ENCODE measurements around the gene ZNF487. TPM values are rescaled to one million over a fixed set of nuclear protein-coding genes. Genes with fewer than 3 reads are reported as not detected.
"Not testable (repeated sequence)": the region's sequence is repeated elsewhere in the genome, so short reads cannot be mapped to it uniquely, and the experiment has no call there.

The ZNF487 gene
- 10 to 100 TPM; 10.7 to 14.9 (median 11.5) TPM for polyA plus RNA-seq (ENCODE audit: insufficient read length in 4 of 4)

GRCh38 chr10:43436291-43437140, at the start of gene ZNF487:
TSS of gene ZNF487 (plus strand) at chr10:43437111. CDS start at chr10:43475814, 38,703 bp downstream.
- DNase-seq (ENCODE audit: low read depth in 4 of 4, low spot score in 2 of 4): peak; percentile 83 to 87 (median 85)

GRCh38 chr10:43387678-43388032, 49.3 kb upstream of the ZNF487 start:
- DNase-seq (ENCODE audit: low read depth in 4 of 4, low spot score in 2 of 4): no peak

- DNase-seq (ENCODE audit: low read depth in 4 of 4, low spot score in 2 of 4): no peak
Observed at GRCh38 chr10:43389867-43390266, 47.0 kb upstream of the ZNF487 start.

- no peak for DNase-seq (ENCODE audit: low read depth in 4 of 4, low spot score in 2 of 4)
Observed at GRCh38 chr10:43390333-43390732, 46.6 kb upstream of the ZNF487 start.

- DNase-seq (ENCODE audit: low read depth in 4 of 4, low spot score in 2 of 4): no peak
Observed at GRCh38 chr10:43390759-43391158, 46.2 kb upstream of the ZNF487 start.

GRCh38 chr10:43391496-43391895, 45.4 kb upstream of the ZNF487 start:
- no peak for DNase-seq (ENCODE audit: low read depth in 4 of 4, low spot score in 2 of 4)

- no peak for DNase-seq (ENCODE audit: low read depth in 4 of 4, low spot score in 2 of 4)
Observed at GRCh38 chr10:43392748-43393147, 44.2 kb upstream of the ZNF487 start.

- DNase-seq (ENCODE audit: low read depth in 4 of 4, low spot score in 2 of 4): not testable (repeated sequence)
Observed at GRCh38 chr10:43393186-43393585, 43.7 kb upstream of the ZNF487 start.

GRCh38 chr10:43393606-43394360, 43.1 kb upstream of the ZNF487 start:
- DNase-seq (ENCODE audit: low read depth in 4 of 4, low spot score in 2 of 4): no peak

- no peak for DNase-seq (ENCODE audit: low read depth in 4 of 4, low spot score in 2 of 4)
Observed at GRCh38 chr10:43394868-43395267, 42.0 kb upstream of the ZNF487 start.

GRCh38 chr10:43395571-43396060, 41.3 kb upstream of the ZNF487 start:
- DNase-seq (ENCODE audit: low read depth in 4 of 4, low spot score in 2 of 4): peak in 1 of 4 donors; percentile 34

- peak in 2 of 4 donors; percentile 41 to 57 for DNase-seq (ENCODE audit: low read depth in 4 of 4, low spot score in 2 of 4)
Observed at GRCh38 chr10:43396061-43396927, 40.6 kb upstream of the ZNF487 start.

GRCh38 chr10:43396928-43397624, 39.8 kb upstream of the ZNF487 start:
- DNase-seq (ENCODE audit: low read depth in 4 of 4, low spot score in 2 of 4): peak in 2 of 4 donors; percentile 45 to 68

- no peak for DNase-seq (ENCODE audit: low read depth in 4 of 4, low spot score in 2 of 4)
Observed at GRCh38 chr10:43398939-43399319, 38.0 kb upstream of the ZNF487 start.

GRCh38 chr10:43399320-43400310, 37.3 kb upstream of the ZNF487 start:
- no peak for DNase-seq (ENCODE audit: low read depth in 4 of 4, low spot score in 2 of 4)

- no peak for DNase-seq (ENCODE audit: low read depth in 4 of 4, low spot score in 2 of 4)
Observed at GRCh38 chr10:43401627-43402026, 35.3 kb upstream of the ZNF487 start.

GRCh38 chr10:43402176-43402575, 34.7 kb upstream of the ZNF487 start:
- DNase-seq (ENCODE audit: low read depth in 4 of 4, low spot score in 2 of 4): no peak

- DNase-seq (ENCODE audit: low read depth in 4 of 4, low spot score in 2 of 4): no peak
Observed at GRCh38 chr10:43402880-43403452, 33.9 kb upstream of the ZNF487 start.
